AG04449 (cell line): ENCODE results near the gene CCDC85B.

Experiments
- CTCF ChIA-PET: fragments of 350-600 bp; formaldehyde crosslinking; extraction: SDS; loops from one replicate; lab custom pipeline; 2021; ENCODE audit warnings: antibody characterized with exemption; lab: Yijun Ruan, JAX
- POLR2A ChIA-PET: fragments of 400-600, 350-600 bp; formaldehyde crosslinking; extraction: SDS; loops from one replicate; lab custom pipeline; 2020; ENCODE audit warnings: antibody characterized with exemption, inconsistent platforms; lab: Yijun Ruan, JAX
- DNase-seq: peaks from one replicate; pipeline ENCODE4 v3.0.0-alpha.2; 2010; ENCODE audit warnings: low read depth, low spot score
- H3K4me3 ChIP-seq: 2 replicates; pipeline ENCODE4 v1.5.1; 2011; ENCODE audit warnings: low read depth, mild to moderate bottlenecking, control low read depth, low read length
- CTCF ChIP-seq: IDR thresholded peaks from one replicate; pipeline ENCODE4 v1.5.1; 2011; ENCODE audit warnings: mild to moderate bottlenecking, moderate library complexity, low read length, control low read depth, inconsistent platforms; ENCODE audit not compliant: insufficient read depth; ENCODE audit errors: missing control alignments

CCDC85B gene

GRCh38 chr11:65873318-65874156 is 16.9 kb upstream of the CCDC85B start:
- no peak for DNase-seq
- ChIA-PET CTCF (interaction anchor here (1.0 to 33.3 kb wide), 7 partner anchors 12 to 195 kb away, joined by 3 to 1090 read pairs (median 5); partner anchors contain the start of genes CCDC85B, FIBP, MUS81 and SART1), POLR2A (interaction anchor here (1.0 to 2.1 kb wide), 8 partner anchors 9 to 129 kb away, joined by 3 to 12 read pairs (median 4); partner anchors contain the start of genes BANF1, CFL1, FIBP and MUS81)
- no peak for TF ChIP-seq CTCF
- H3K4me3 ChIP-seq: peak overlapping the region; percentile 80

- POLR2A ChIA-PET: interaction anchor here (1.0 kb wide), 1 partner anchor 9 kb away, joined by 3 read pairs; the partner anchor contains the start of gene FIBP
- TF ChIP-seq CTCF: no peak
- CTCF ChIA-PET: interaction anchor here (1.5 to 33.3 kb wide), 4 partner anchors 7 to 100 kb away, joined by 3 to 1090 read pairs (median 190); partner anchors contain the start of genes CCDC85B, FIBP, MUS81 and SART1
- no peak within 1 kb of the TSS for H3K4me3 ChIP-seq
- DNase-seq: no peak
Observed at GRCh38 chr11:65879617-65880016, 10.9 kb upstream of the CCDC85B start, which contains the start of gene CTSW. TSS of gene CTSW (plus strand) at chr11:65879837. CDS start at chr11:65879855, 18 bp downstream.

- ChIA-PET CTCF (interaction anchor here (1.5 to 33.3 kb wide), 4 partner anchors 6 to 99 kb away, joined by 3 to 1090 read pairs (median 190); partner anchors contain the start of genes CCDC85B, FIBP, MUS81 and SART1), POLR2A (interaction anchor here (0.7 kb wide), 1 partner anchor 47 kb away, joined by 3 read pairs; no protein-coding TSS in a partner anchor)
Observed at GRCh38 chr11:65880027-65880426, 10.4 kb upstream of the CCDC85B start.

GRCh38 chr11:65880844-65881421 is 9.5 kb upstream of the CCDC85B start:
- no peak for DNase-seq
- TF ChIP-seq CTCF: no peak
- POLR2A ChIA-PET: interaction anchor here (0.7 to 1.8 kb wide), 3 partner anchors 9 to 48 kb away, joined by 3 to 7 read pairs (median 3); partner anchors contain the start of gene EFEMP2
- no peak overlapping the region for H3K4me3 ChIP-seq
- CTCF ChIA-PET: interaction anchor here (0.6 to 33.3 kb wide), 6 partner anchors 5 to 165 kb away, joined by 3 to 1090 read pairs (median 190); partner anchors contain the start of genes CCDC85B, CTSW, EFEMP2 and FIBP

More at GRCh38 chr11:65880027-65880426, 10.4 kb upstream of the CCDC85B start:
- DNase-seq: no peak
- no peak for TF ChIP-seq CTCF
- H3K4me3 ChIP-seq: no peak overlapping the region

- POLR2A ChIA-PET: interaction anchor here (1.8 kb wide), 1 partner anchor 11 kb away, joined by 7 read pairs; the partner anchor contains the start of gene EFEMP2
- no peak for DNase-seq
- CTCF ChIA-PET: interaction anchor here (0.9 to 33.3 kb wide), 6 partner anchors 9 to 186 kb away, joined by 3 to 1090 read pairs (median 11); partner anchors contain the start of genes CCDC85B, CTSW, EFEMP2 and MUS81
- no peak for TF ChIP-seq CTCF
- H3K4me3 ChIP-seq: no peak overlapping the region
Observed at GRCh38 chr11:65882120-65883057, 8.1 kb upstream of the CCDC85B start.
